IMR-90 (cell line): ENCODE data around the gene UNKL. TPM values are rescaled to one million over a fixed set of nuclear protein-coding genes. Genes with fewer than 3 reads are reported as not detected.

Experiments
- ATAC-seq: fragments of 200-7000 bp; cut with Tn5 transposase; 2 replicates; pipeline ENCODE4 v1.9.1; 2020; ENCODE audit warnings: low read depth, mild to moderate bottlenecking, moderate library complexity
- BruUV-seq: library from RNA; stranded (reverse); fragments of 400-500 nt; replicated peaks from 2 replicates; lab custom pipeline; 2021; lab: Mats Ljungman, UMichigan
- CTCF ChIA-PET: fragments of 300-600 bp; formaldehyde crosslinking; extraction: SDS; loops from one replicate; lab custom pipeline; 2021; ENCODE audit warnings: antibody characterized with exemption; lab: Yijun Ruan, JAX
- POLR2A ChIA-PET: fragments of 300-600 bp; sonication (Branson Sonifier 250); formaldehyde crosslinking; loops from one replicate; lab custom pipeline; 2022; ENCODE audit warnings: antibody characterized with exemption; ENCODE audit not compliant: unreplicated experiment; lab: Charles Lee
- DNase-seq: peaks from one replicate; pipeline ENCODE4 v3.0.0; 2013
- H2AFZ ChIP-seq: replicated peaks from 2 replicates; pipeline ENCODE3; 2013; ENCODE audit warnings: low read length, mild to moderate bottlenecking; ENCODE audit not compliant: poor library complexity
- H2AK5ac ChIP-seq: 2 replicates; pipeline ENCODE4 v1.6.1; 2013; ENCODE audit warnings: low read depth, low read length, inconsistent platforms
- H2AK9ac ChIP-seq: replicated peaks from 2 replicates; pipeline ENCODE3; 2013; ENCODE audit warnings: mild to moderate bottlenecking, low read depth, low read length, moderate library complexity; ENCODE audit not compliant: poor library complexity
- H2BK120ac ChIP-seq: 2 replicates; pipeline ENCODE4 v1.6.1; 2013; ENCODE audit warnings: low read depth, low read length, inconsistent platforms
- H2BK15ac ChIP-seq: 3 replicates; pipeline ENCODE4 v1.6.1; 2013; ENCODE audit warnings: low read depth, low read length, inconsistent platforms
- H2BK20ac ChIP-seq: 2 replicates; pipeline ENCODE4 v1.6.1; 2013; ENCODE audit warnings: low read depth, mild to moderate bottlenecking, inconsistent platforms, low read length, moderate library complexity
- H2BK5ac ChIP-seq: 2 replicates; pipeline ENCODE4 v1.6.1; 2013; ENCODE audit warnings: mild to moderate bottlenecking, low read depth, low read length, inconsistent platforms; ENCODE audit not compliant: poor library complexity, severe bottlenecking
- H3K14ac ChIP-seq: replicated peaks from 2 replicates; pipeline ENCODE4 v1.6.1; 2013; ENCODE audit warnings: low read depth, low read length, inconsistent platforms
- H3K18ac ChIP-seq: 2 replicates; pipeline ENCODE4 v1.6.1; 2013; ENCODE audit warnings: low read depth, low read length, control low read depth
- H3K23ac ChIP-seq: 2 replicates; pipeline ENCODE4 v1.6.1; 2013; ENCODE audit warnings: low read depth, low read length, inconsistent platforms
- H3K27ac ChIP-seq: 2 replicates; pipeline ENCODE4 v1.5.1; 2013; ENCODE audit warnings: mild to moderate bottlenecking, control low read depth, low read length; ENCODE audit not compliant: insufficient read depth
- H3K27me3 ChIP-seq: 2 replicates; pipeline ENCODE4 v1.6.1; 2013; ENCODE audit warnings: low read length; ENCODE audit not compliant: control insufficient read depth, insufficient read depth
- H3K36me3 ChIP-seq: 2 replicates; pipeline ENCODE4 v1.6.1; 2013; ENCODE audit warnings: low read length, mixed read lengths; ENCODE audit not compliant: control insufficient read depth, insufficient read depth
- H3K4ac ChIP-seq: 2 replicates; pipeline ENCODE4 v1.6.1; 2013; ENCODE audit warnings: low read depth, low read length, inconsistent platforms
- H3K4me1 ChIP-seq: 2 replicates; pipeline ENCODE4 v1.6.1; 2013; ENCODE audit warnings: low read length, mixed read lengths; ENCODE audit not compliant: control insufficient read depth, insufficient read depth
- H3K4me2 ChIP-seq: 2 replicates; pipeline ENCODE4 v1.6.1; 2013; ENCODE audit warnings: low read depth, mild to moderate bottlenecking, control low read depth, low read length, moderate library complexity
- H3K4me3 ChIP-seq: 2 replicates; pipeline ENCODE4 v1.5.1; 2013; ENCODE audit warnings: low read depth, mild to moderate bottlenecking, control low read depth, low read length, moderate library complexity; ENCODE audit not compliant: insufficient read depth
- H3K56ac ChIP-seq: 2 replicates; pipeline ENCODE4 v1.6.1; 2013; ENCODE audit warnings: low read length, inconsistent platforms; ENCODE audit not compliant: insufficient read depth; ENCODE audit errors: extremely low read depth
- H3K79me1 ChIP-seq, 2 experiments: 2 replicates each; pipeline ENCODE4 v1.6.1; 2013; ENCODE audit warnings: low read length in 2 of 2, inconsistent platforms in 1 of 2, low read depth in 1 of 2
- H3K9ac ChIP-seq: 2 replicates; pipeline ENCODE4 v1.6.1; 2013; ENCODE audit warnings: low read depth, low read length, control low read depth
- H3K9me1 ChIP-seq: 2 replicates; pipeline ENCODE4 v1.6.1; 2013; ENCODE audit warnings: low read length, inconsistent platforms; ENCODE audit not compliant: insufficient read depth
- H3K9me3 ChIP-seq: 2 replicates; pipeline ENCODE4 v1.6.1; 2013; ENCODE audit warnings: low read length; ENCODE audit not compliant: control insufficient read depth, insufficient read depth
- H4K20me1 ChIP-seq: 2 replicates; pipeline ENCODE4 v1.6.1; 2013; ENCODE audit warnings: low read length, inconsistent platforms; ENCODE audit not compliant: insufficient read depth
- H4K5ac ChIP-seq: 2 replicates; pipeline ENCODE4 v1.6.1; 2013; ENCODE audit warnings: mild to moderate bottlenecking, low read depth, low read length, control low read depth
- H4K8ac ChIP-seq, 2 experiments: 2 replicates each; pipeline ENCODE4 v1.6.1; 2013; ENCODE audit warnings: low read depth in 2 of 2, low read length in 2 of 2, control low read depth in 1 of 2, inconsistent platforms in 1 of 2
- H4K91ac ChIP-seq: 2 replicates; pipeline ENCODE4 v1.6.1; 2013; ENCODE audit warnings: low read depth, low read length, inconsistent platforms; ENCODE audit not compliant: insufficient read depth
- CEBPB ChIP-seq: IDR thresholded peaks from 2 replicates; pipeline ENCODE4 v1.6.1; 2012; ENCODE audit warnings: low read depth, low read length, improper control_type of control experiment
- RFX5 ChIP-seq: IDR thresholded peaks from 2 replicates; pipeline ENCODE4 v1.8.0; 2012; ENCODE audit warnings: low read depth, mild to moderate bottlenecking, low read length, moderate library complexity
- WGBS, 2 experiments: methylation state at CpG; one replicate each; pipeline versions ENCODE4 v1.1.5 to v1.1.7; 2013; ENCODE audit warnings: missing lambda C conversion rate in 2 of 2; ENCODE audit not compliant: insufficient read length in 1 of 2; ENCODE audit errors: extremely low coverage in 2 of 2; 5-methylcytosine and 5-hydroxymethylcytosine counted together
- dilution Hi-C: fragments of 300-500 bp; cut with HindIII; formaldehyde crosslinking; loops from one replicate; pipeline ENCODE4 v1.14.3; 2018; ENCODE audit warnings: low sequenced_read_pairs; ENCODE audit not compliant: unreplicated experiment
- in situ Hi-C: fragments of 300-500 bp; cut with MboI; formaldehyde crosslinking; loops from 3 replicates; pipeline ENCODE4 v1.14.3; 2019; ENCODE audit warnings: low sequenced_read_pairs, inconsistent platforms, mixed read lengths
- intact Hi-C: fragments of 100-400 bp; cut with micrococcal nuclease; formaldehyde crosslinking; loops from 2 replicates; pipeline ENCODE4 v1.10.0; 2022
- polyA plus RNA-seq, 3 experiments: library from polyadenylated mRNA; depleted of rRNA; stranded (reverse); fragments of >200 nt; gene quantifications; 2 replicates each; pipeline ENCODE4 v1.2.3, GENCODE V29; 2012; ENCODE audit warnings: low replicate concordance in 1 of 3
- total RNA-seq: library from RNA; depleted of rRNA; stranded (reverse); fragments of >200 nt; gene quantifications from 2 replicates; pipeline ENCODE4 v1.2.3, GENCODE V29; 2012

Gene UNKL
- total and polyA plus RNA-seq, 2 of the 4 experiments (the other 2 are of a cell fraction) = 4.1 to 13.3 TPM

DNA sequence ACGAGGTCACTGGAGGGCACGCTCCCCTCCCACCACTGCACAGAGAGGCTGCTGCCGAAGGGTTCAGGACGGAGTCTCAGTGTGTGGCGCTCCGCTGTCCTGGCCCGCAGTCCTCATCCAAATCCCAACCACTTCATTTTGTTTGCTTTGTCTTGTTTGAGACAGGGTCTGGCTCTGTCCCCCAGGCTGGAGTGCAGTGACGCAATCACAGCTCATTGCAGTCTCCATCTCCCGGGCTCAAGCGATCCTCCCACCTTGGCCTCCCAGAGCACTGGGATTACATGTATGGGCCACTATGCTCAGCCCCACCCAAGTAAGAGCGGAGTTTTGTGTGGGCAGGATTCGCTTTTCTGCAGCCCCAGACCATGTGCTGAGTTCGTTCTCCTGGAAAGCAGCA lies 12.7 kb downstream of the UNKL start:
- no peaks in the 10 kb centered on the region for H3K9me3 ChIP-seq
- 88% methylated on average over 3 of the region's 13 CpGs; no CpG with 5 or more reads in 1 of the 2 experiments for WGBS, 2 experiments
- H3K9ac ChIP-seq = no peak overlapping the region
- ChIA-PET POLR2A (no interaction called here), CTCF (no interaction called here)
- peak overlapping the region; percentile 42 for H2AK9ac ChIP-seq
- no peaks in the 10 kb centered on the region for H3K9me1 ChIP-seq
- H2BK120ac ChIP-seq = no peak overlapping the region
- no peaks in the 10 kb centered on the region for H3K4me1 ChIP-seq
- ATAC-seq (no peak), DNase-seq (no peak)
- no peaks in the 10 kb centered on the region for H3K27me3 ChIP-seq
- no peak overlapping the region for H2AFZ ChIP-seq
- no TSS peak for BruUV-seq
- no peak overlapping the region for H3K4me2 ChIP-seq
- no peak overlapping the region for H3K23ac ChIP-seq
- dilution Hi-C loops (no loop called here), intact Hi-C loops (no loop called here), in situ Hi-C loops (no loop called here)
- H3K4ac ChIP-seq = no peak overlapping the region
- no peak for TF ChIP-seq RFX5
- TF ChIP-seq CEBPB = peak; percentile 52
- no peak overlapping the region for H3K18ac ChIP-seq
- H4K20me1 ChIP-seq = no peaks in the 10 kb centered on the region; the same call in 1 of the 2 replicates
- no peak overlapping the region for H4K5ac ChIP-seq
- H3K36me3 ChIP-seq = peaks cover 44% of the 10 kb centered on the region
- peaks cover 0 to 19% of the 10 kb centered on the region in 2 experiments; a peak in 3 of 4 replicates for H3K79me1 ChIP-seq
- H2AK5ac ChIP-seq = no peak overlapping the region
- no peak overlapping the region for H3K56ac ChIP-seq
- no peak overlapping the region for H4K91ac ChIP-seq
- H3K4me3 ChIP-seq = no peak overlapping the region
- H2BK20ac ChIP-seq = no peak overlapping the region
- H2BK5ac ChIP-seq = no peak overlapping the region
- H4K8ac ChIP-seq = no peak overlapping the region
- no peak overlapping the region for H3K14ac ChIP-seq
- no peak overlapping the region for H3K27ac ChIP-seq
- no peak overlapping the region for H2BK15ac ChIP-seq
